ENCODE measurements around the gene KLHL13.

Gene KLHL13

DNA sequence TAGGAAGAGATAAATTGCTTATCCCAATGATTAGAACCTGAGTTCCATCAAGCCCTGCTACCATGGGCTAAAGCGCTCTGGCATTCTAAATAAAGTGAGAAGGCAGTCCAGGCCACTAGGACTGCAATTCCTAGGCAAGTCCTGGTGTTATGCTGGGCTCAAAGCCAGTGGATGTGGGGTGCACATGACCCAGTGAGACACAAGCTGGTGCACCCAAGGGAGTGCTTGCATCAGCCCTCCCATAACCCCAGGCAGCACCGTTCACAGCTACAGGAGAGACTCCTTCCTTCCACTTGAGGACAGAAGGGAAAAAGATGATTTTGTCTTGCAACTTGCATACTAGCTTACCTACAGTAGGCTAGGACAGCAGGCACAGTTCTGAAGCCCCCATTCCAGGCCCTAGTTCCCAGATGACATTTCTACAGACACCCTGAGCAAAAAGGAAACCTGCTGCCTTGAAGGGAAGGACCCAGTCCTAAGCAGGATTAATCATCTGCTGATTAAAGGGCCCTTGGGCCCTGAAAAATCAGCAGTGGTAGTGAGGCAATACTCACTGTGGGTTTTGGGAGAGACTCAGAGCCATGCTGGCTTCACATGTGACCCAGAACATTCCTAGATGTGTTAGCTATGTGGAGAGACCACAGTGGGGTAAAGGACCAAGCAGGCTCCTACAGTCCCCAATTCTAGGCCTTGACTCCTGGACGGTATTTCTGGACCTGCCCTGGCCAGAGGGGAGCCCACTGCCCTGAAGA, 77.8 kb downstream of the KLHL13 start:
- no peak overlapping the region for H3K4me2 ChIP-seq (ENCODE audit: low read length)
- no peaks in the 10 kb centered on the region for H3F3A ChIP-seq (ENCODE audit: control insufficient read depth, insufficient read depth)
- H3K36me3 ChIP-seq (ENCODE audit: control insufficient read depth, low read length), result no peaks in the 10 kb centered on the region
- no peaks in the 10 kb centered on the region for H3K79me2 ChIP-seq (ENCODE audit: control insufficient read depth, low read length)
- no peak for TF ChIP-seq EZH2phosphoT487 (IDR thresholded peaks at IDR 0.05; ENCODE audit: borderline replicate concordance, low read length)
- TF ChIP-seq, protein P1, sequence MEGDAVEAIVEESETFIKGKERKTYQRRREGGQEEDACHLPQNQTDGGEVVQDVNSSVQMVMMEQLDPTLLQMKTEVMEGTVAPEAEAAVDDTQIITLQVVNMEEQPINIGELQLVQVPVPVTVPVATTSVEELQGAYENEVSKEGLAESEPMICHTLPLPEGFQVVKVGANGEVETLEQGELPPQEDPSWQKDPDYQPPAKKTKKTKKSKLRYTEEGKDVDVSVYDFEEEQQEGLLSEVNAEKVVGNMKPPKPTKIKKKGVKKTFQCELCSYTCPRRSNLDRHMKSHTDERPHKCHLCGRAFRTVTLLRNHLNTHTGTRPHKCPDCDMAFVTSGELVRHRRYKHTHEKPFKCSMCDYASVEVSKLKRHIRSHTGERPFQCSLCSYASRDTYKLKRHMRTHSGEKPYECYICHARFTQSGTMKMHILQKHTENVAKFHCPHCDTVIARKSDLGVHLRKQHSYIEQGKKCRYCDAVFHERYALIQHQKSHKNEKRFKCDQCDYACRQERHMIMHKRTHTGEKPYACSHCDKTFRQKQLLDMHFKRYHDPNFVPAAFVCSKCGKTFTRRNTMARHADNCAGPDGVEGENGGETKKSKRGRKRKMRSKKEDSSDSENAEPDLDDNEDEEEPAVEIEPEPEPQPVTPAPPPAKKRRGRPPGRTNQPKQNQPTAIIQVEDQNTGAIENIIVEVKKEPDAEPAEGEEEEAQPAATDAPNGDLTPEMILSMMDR (IDR thresholded peaks at IDR 0.05; ENCODE audit: low read depth, low read length, poor library complexity, severe bottlenecking), result no peak
- H3K27ac ChIP-seq (ENCODE audit: low read depth, low read length), result no peak overlapping the region
- no peaks in the 10 kb centered on the region for H3K9me2 ChIP-seq (replicated peaks; ENCODE audit: control insufficient read depth, low read length)
- no peak overlapping the region for H3K4me3 ChIP-seq (ENCODE audit: low read length)
- no peaks in the 10 kb centered on the region for H3K27me3 ChIP-seq (ENCODE audit: control insufficient read depth, low read length)
- H3K4me1 ChIP-seq (ENCODE audit: control insufficient read depth, low read length), result no peaks in the 10 kb centered on the region
- H3K9me3 ChIP-seq (ENCODE audit: control insufficient read depth, insufficient read depth, low read length), result no peaks in the 10 kb centered on the region
- H4K20me1 ChIP-seq (ENCODE audit: control insufficient read depth, insufficient read depth, low read depth, low read length), result no peaks in the 10 kb centered on the region

DNA sequence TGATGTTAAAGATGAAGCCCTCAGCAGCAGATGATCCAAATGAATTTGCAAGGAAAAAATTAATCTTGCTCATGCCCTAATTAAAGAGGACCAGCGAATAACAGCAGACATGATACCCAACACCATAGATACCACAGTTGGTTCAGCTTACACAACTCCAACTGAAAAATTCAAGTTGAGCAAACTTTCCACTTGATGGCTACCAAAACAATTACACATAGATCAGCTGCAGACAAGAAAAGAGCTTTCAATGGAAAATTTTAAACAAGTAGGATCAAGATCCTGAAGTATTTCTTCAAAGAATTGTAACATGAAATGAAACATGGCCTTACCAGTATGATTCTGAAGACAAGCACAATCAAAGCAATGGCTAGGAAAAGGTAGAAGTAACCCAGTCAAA, 90.0 kb downstream of the KLHL13 start:
- Histone ChIP-seq H3K79me2 (ENCODE audit: control insufficient read depth, low read length) (no peaks in the 10 kb centered on the region), H3K4me3 (ENCODE audit: low read length) (no peak overlapping the region), H3K9me3 (ENCODE audit: control insufficient read depth, insufficient read depth, low read length) (no peaks in the 10 kb centered on the region), H3F3A (ENCODE audit: control insufficient read depth, insufficient read depth) (no peaks in the 10 kb centered on the region), H3K36me3 (ENCODE audit: control insufficient read depth, low read length) (no peaks in the 10 kb centered on the region), H3K9me2 (replicated peaks; ENCODE audit: control insufficient read depth, low read length) (no peaks in the 10 kb centered on the region), H3K4me1 (ENCODE audit: control insufficient read depth, low read length) (no peaks in the 10 kb centered on the region), H4K20me1 (ENCODE audit: control insufficient read depth, insufficient read depth, low read depth, low read length) (no peaks in the 10 kb centered on the region), H3K27ac (ENCODE audit: low read depth, low read length) (no peak overlapping the region), H3K4me2 (ENCODE audit: low read length) (no peak overlapping the region), H3K27me3 (ENCODE audit: control insufficient read depth, low read length) (no peaks in the 10 kb centered on the region)
- TF ChIP-seq, protein P1 (IDR thresholded peaks at IDR 0.05; ENCODE audit: low read depth, low read length, poor library complexity, severe bottlenecking), result no peak
- TF ChIP-seq EZH2phosphoT487 (IDR thresholded peaks at IDR 0.05; ENCODE audit: borderline replicate concordance, low read length), result no peak

DNA sequence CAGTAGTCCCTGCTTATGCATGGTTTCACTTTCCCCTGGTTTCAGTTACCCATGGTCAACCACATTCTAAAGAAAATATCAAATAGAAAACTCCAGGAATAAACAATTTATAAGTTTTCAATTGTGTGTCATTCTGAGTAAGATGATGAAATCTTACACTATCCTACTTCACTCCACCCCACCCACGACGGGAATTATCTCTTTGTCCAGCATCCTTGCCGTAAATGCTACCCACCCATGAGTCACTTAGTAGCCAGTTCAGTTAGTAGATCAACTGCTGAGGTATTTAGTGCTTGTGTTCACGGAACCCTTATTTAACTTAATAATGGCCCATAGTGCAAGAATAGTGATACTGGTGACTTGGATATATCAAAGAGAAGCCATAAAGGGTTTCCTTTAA, 91.4 kb downstream of the KLHL13 start:
- Histone ChIP-seq H3F3A (ENCODE audit: control insufficient read depth, insufficient read depth) (no peaks in the 10 kb centered on the region), H3K79me2 (ENCODE audit: control insufficient read depth, low read length) (no peaks in the 10 kb centered on the region), H3K27ac (ENCODE audit: low read depth, low read length) (no peak overlapping the region), H3K27me3 (ENCODE audit: control insufficient read depth, low read length) (no peaks in the 10 kb centered on the region), H3K4me2 (ENCODE audit: low read length) (no peak overlapping the region), H4K20me1 (ENCODE audit: control insufficient read depth, insufficient read depth, low read depth, low read length) (no peaks in the 10 kb centered on the region), H3K9me2 (replicated peaks; ENCODE audit: control insufficient read depth, low read length) (no peaks in the 10 kb centered on the region), H3K9me3 (ENCODE audit: control insufficient read depth, insufficient read depth, low read length) (no peaks in the 10 kb centered on the region), H3K4me3 (ENCODE audit: low read length) (no peak overlapping the region), H3K4me1 (ENCODE audit: control insufficient read depth, low read length) (no peaks in the 10 kb centered on the region), H3K36me3 (ENCODE audit: control insufficient read depth, low read length) (no peaks in the 10 kb centered on the region)
- TF ChIP-seq EZH2phosphoT487 (IDR thresholded peaks at IDR 0.05; ENCODE audit: borderline replicate concordance, low read length), result no peak
- TF ChIP-seq, protein P1 (IDR thresholded peaks at IDR 0.05; ENCODE audit: low read depth, low read length, poor library complexity, severe bottlenecking), result no peak

Data from DOHH2 (cell line).